Upper lobe of right lung (tissue), 1 donor: Measurements from ENCODE around the gene TDRD15. TPM values are rescaled to one million over a fixed set of nuclear protein-coding genes. Genes with fewer than 3 reads are reported as not detected.
"Not testable (repeated sequence)": the region's sequence is repeated elsewhere in the genome, so short reads cannot be mapped to it uniquely, and the experiment has no call there.

Experiments used
- ATAC-seq: fragments of 200-7000 bp; cut with Tn5 transposase; one replicate; pipeline ENCODE4 v1.9.1; 2020; ENCODE audit warnings: mild to moderate bottlenecking, moderate library complexity
- DNase-seq: peaks from one replicate; pipeline ENCODE4 v3.0.0-alpha.2; 2020
- H3K27ac ChIP-seq: fragments of 200-600 bp; one replicate; pipeline ENCODE4 v1.8.0; 2022
- H3K27me3 ChIP-seq: fragments of 200-600 bp; one replicate; pipeline ENCODE4 v1.8.0; 2022; ENCODE audit warnings: mild to moderate bottlenecking
- H3K36me3 ChIP-seq: fragments of 200-600 bp; one replicate; pipeline ENCODE4 v1.8.0; 2022
- H3K4me1 ChIP-seq: fragments of 200-600 bp; one replicate; pipeline ENCODE4 v1.8.0; 2022
- H3K4me3 ChIP-seq: fragments of 200-600 bp; one replicate; pipeline ENCODE4 v1.8.0; 2022; ENCODE audit warnings: mild to moderate bottlenecking
- H3K9me3 ChIP-seq: fragments of 200-600 bp; one replicate; pipeline ENCODE4 v1.8.0; 2022
- intact Hi-C: fragments of 100-400 bp; cut with DNase I; formaldehyde crosslinking; loops from one replicate; pipeline ENCODE4 v1.11.0; 2022
- total RNA-seq: library from RNA; stranded (reverse); fragmentation: NEBNext Ultra II Directional; extraction: Animal tissue kit (Norgen Biotek cat#: 25700); gene quantifications from one replicate; pipeline ENCODE4 v1.2.1, GENCODE V29; 2021
- TF ChIP-seq, protein P1 (sequence below): fragments of 200-600 bp; IDR thresholded peaks from one replicate; pipeline ENCODE4 v1.8.0; 2022; ENCODE audit warnings: antibody characterized with exemption
- donor health status: DM: no; HTN: yes; CAD: no; lungs with severe emphysema.

Gene TDRD15
- total RNA-seq, 1 donor from 2014 or later = not detected

DNA sequence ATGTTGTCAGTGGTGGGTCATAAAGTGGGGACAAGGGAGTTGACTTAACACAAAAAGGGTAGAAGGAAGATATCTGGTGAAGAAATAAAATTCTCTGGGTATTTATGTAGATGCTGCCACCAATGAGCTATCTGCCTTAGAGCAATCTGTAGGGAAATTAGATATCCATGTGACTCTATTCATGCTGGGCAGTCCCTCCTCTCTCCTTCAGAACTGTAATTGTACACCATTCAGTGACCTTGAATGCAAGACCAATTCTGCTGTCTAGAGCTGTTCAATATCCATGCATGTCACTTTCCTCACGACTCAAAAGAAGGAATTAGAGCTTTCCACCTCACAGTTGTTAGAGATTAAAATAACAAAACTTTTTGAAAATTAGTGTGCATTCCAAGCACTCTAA is 28.6 kb upstream of the TDRD15 start:
- Histone ChIP-seq H3K4me3 (no peak overlapping the region), H3K27me3 (no peaks in the 10 kb centered on the region), H3K36me3 (no peaks in the 10 kb centered on the region), H3K4me1 (no peaks in the 10 kb centered on the region), H3K27ac (no peak overlapping the region), H3K9me3 (no peaks in the 10 kb centered on the region)
- TF ChIP-seq, protein P1, sequence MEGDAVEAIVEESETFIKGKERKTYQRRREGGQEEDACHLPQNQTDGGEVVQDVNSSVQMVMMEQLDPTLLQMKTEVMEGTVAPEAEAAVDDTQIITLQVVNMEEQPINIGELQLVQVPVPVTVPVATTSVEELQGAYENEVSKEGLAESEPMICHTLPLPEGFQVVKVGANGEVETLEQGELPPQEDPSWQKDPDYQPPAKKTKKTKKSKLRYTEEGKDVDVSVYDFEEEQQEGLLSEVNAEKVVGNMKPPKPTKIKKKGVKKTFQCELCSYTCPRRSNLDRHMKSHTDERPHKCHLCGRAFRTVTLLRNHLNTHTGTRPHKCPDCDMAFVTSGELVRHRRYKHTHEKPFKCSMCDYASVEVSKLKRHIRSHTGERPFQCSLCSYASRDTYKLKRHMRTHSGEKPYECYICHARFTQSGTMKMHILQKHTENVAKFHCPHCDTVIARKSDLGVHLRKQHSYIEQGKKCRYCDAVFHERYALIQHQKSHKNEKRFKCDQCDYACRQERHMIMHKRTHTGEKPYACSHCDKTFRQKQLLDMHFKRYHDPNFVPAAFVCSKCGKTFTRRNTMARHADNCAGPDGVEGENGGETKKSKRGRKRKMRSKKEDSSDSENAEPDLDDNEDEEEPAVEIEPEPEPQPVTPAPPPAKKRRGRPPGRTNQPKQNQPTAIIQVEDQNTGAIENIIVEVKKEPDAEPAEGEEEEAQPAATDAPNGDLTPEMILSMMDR = no peak
- DNase-seq (no peak), ATAC-seq (no peak)
- intact Hi-C loops = no loop called here

DNA sequence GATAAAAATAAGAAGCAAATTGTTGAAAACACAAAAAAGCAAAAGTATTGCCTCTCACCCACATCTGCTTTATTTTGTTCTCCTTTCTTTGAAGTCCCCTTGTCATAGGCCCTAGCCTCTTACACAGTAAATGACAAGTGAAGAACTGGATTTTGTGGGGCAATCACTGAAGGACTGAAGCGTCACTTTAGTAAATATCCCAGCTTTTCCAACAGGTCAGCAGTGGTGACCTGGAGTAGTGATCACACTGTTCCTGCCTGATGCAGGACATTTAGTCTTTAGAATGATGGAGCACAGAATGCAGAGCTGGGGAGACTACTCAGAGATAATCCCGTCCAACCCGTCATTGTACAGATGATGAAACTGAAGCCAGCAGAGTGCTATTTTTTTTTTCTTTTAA is 28.1 kb upstream of the TDRD15 start:
- DNase-seq (no peak), ATAC-seq (no peak)
- no peaks in the 10 kb centered on the region for H3K27me3 ChIP-seq
- no peaks in the 10 kb centered on the region for H3K36me3 ChIP-seq
- H3K27ac ChIP-seq = no peak overlapping the region
- no peaks in the 10 kb centered on the region for H3K4me1 ChIP-seq
- TF ChIP-seq, protein P1 = no peak
- intact Hi-C loops = no loop called here
- no peaks in the 10 kb centered on the region for H3K9me3 ChIP-seq
- H3K4me3 ChIP-seq = no peak overlapping the region

DNA sequence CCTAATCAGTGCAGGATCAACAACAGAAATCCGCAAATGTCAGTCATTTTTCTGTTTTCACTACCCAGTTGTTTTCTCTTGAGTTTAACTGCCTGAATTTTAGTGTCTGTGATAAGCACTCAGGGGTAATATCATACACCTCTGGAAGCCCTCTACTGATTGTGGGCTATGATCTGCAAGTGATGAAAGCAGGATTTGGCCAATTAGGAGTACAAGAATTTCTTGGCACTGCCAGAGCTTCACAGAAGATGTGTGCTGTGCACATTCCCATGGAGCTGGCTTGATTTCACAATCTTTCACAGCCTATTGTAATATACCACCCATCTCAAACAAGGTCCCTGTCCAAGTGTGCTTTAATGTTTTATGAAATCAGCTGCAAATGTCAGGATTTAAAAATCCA is 27.3 kb upstream of the TDRD15 start:
- Histone ChIP-seq H3K4me3 (no peak overlapping the region), H3K27me3 (no peaks in the 10 kb centered on the region), H3K4me1 (no peaks in the 10 kb centered on the region), H3K9me3 (no peaks in the 10 kb centered on the region), H3K27ac (no peak overlapping the region), H3K36me3 (no peaks in the 10 kb centered on the region)
- no peak for DNase-seq
- no peak for ATAC-seq
- intact Hi-C loops = no loop called here
- TF ChIP-seq, protein P1 = no peak

DNA sequence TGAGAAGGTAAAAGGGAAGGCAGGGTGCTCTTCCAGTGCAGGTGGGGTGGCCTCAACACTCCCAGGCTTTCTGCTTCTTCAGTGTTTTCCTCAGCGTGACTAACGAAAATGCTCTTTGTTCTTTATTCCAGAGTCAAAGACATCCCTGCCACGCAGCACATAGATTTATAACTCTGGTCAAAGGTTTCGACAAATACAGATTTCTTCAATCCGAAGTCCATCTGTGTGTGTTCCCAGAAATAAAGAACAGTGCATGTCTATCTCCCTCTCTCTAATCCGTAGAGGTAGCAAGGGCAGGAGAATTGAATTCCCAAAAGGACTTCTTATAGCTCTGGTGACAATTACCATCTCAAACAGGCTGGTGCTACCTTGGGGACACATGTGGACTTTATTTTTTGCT is 26.4 kb upstream of the TDRD15 start:
- intact Hi-C loops = no loop called here
- Histone ChIP-seq H3K36me3 (no peaks in the 10 kb centered on the region), H3K4me3 (no peak overlapping the region), H3K4me1 (no peaks in the 10 kb centered on the region), H3K27me3 (no peaks in the 10 kb centered on the region), H3K9me3 (no peaks in the 10 kb centered on the region), H3K27ac (no peak overlapping the region)
- ATAC-seq (no peak), DNase-seq (no peak)
- TF ChIP-seq, protein P1 = no peak

DNA sequence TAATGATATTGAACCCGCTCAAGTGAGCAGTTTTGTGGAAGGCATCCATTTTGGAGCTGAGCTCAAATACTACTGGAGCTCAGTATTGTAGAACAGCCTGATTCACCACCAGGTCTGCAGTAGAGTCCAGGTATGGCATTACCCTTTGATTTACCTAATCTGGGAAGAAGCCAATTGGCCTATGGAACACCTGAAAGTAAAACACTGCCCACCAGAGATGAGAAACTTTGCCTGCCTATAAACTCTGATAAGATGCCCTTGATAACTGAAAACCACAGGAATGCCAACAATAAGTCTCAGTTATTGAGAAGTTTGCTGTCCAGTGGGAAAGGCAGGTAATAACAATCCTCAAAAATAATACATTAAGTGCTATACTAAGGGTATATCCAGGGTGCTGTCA is 25.5 kb upstream of the TDRD15 start:
- H3K36me3 ChIP-seq = no peaks in the 10 kb centered on the region
- no peak overlapping the region for H3K27ac ChIP-seq
- intact Hi-C loops = no loop called here
- H3K4me3 ChIP-seq = no peak overlapping the region
- no peaks in the 10 kb centered on the region for H3K9me3 ChIP-seq
- TF ChIP-seq, protein P1 = no peak
- DNase-seq = no peak
- H3K4me1 ChIP-seq = no peaks in the 10 kb centered on the region
- no peak for ATAC-seq
- no peaks in the 10 kb centered on the region for H3K27me3 ChIP-seq

DNA sequence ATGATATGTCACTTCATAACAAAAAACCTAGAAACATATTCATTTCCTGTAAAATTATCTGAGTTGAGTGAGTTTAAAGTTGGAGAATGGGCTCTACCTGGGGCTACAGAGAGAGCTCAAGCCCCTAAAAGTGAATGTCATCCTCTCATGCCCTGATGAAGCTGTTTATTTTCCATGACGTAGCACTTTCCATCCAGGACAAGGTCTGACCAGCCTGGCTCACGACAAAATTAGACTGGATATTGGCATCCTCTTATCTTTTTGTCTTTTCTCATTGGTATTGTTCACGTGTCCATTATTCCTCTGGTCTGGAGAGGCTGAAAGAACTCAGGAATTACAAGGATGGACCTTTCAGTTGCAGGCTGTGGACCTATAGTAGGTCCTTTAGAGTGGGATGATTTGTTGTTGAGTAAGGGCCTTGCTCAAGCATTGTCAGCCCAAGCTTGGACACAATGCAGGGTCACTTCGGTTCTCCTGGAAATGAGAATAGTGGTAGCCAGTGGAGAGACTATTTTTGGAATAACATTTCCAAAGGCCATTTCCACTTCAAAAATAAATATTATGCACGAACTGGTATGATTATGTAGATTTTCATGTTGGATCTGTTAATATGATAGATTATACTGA is 24.4 kb upstream of the TDRD15 start:
- no peaks in the 10 kb centered on the region for H3K36me3 ChIP-seq
- H3K4me3 ChIP-seq = no peak overlapping the region
- TF ChIP-seq, protein P1 = no peak
- intact Hi-C loops = no loop called here
- H3K9me3 ChIP-seq = no peaks in the 10 kb centered on the region
- no peak overlapping the region for H3K27ac ChIP-seq
- H3K27me3 ChIP-seq = no peaks in the 10 kb centered on the region
- H3K4me1 ChIP-seq = no peaks in the 10 kb centered on the region
- ATAC-seq (no peak), DNase-seq (no peak)

DNA sequence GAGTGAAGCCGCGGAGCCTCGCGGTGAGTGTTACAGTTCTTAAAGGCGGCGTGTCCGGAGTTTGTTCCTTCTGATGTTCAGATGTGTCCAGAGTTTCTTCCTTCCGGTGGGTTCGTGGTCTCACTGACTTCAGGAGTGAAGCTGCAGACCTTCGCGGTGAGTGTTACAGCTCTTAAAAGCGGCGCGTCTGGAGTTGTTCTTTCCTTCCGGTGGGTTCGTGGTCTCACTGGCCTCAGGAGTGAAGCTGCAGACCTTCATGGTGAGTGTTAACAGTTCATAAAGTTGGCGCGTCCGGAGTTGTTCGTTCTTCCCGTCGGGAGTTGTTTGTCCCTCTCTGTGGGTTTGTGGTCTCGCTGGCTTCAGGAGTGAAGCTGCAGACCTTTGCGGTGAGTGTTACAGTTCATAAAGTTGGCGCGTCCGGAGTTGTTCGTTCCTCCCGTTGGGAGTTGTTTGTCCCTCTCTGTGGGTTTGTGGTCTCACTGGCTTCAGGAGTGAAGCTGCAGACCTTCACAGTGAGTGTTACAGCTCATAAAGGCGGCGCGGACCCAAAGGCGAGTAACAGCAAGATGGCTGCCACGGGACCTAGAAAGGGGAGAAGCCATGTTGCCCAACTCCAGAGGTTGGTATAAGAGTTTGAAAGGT is 22.1 kb upstream of the TDRD15 start:
- intact Hi-C loops, H3K36me3 ChIP-seq, H3K4me1 ChIP-seq, H3K4me3 ChIP-seq, ATAC-seq, H3K27me3 ChIP-seq, H3K27ac ChIP-seq, DNase-seq, H3K9me3 ChIP-seq: not testable (repeated sequence)
